Stimulated activated CD4-positive, alpha-beta T cell treated with anti-CD3 and anti-CD28 coated beads, TNF-alpha, amount 100 ng/mL, for 4 hours (primary cell): ENCODE measurements around the gene CTIF.

Experiments
- DNase-seq, 3 experiments: peaks; one replicate each; pipeline ENCODE4 v3.0.0-alpha.2; 2020; ENCODE audit warnings: low read depth in 3 of 3

The CTIF gene

GRCh38 chr18:48728204-48728833 is 189.5 kb downstream of the CTIF start:
- DNase-seq, result no peak

GRCh38 chr18:48729404-48729803 is 190.6 kb downstream of the CTIF start:
- no peak for DNase-seq

GRCh38 chr18:48730010-48730409 is 191.2 kb downstream of the CTIF start:
- DNase-seq, result no peak

- DNase-seq, result no peak
Measured at GRCh38 chr18:48732767-48733424, 194.1 kb downstream of the CTIF start.

GRCh38 chr18:48733643-48734253 is 194.9 kb downstream of the CTIF start:
- no peak for DNase-seq

GRCh38 chr18:48734460-48734859 is 195.6 kb downstream of the CTIF start:
- no peak for DNase-seq

- no peak for DNase-seq
Measured at GRCh38 chr18:48735080-48735676, 196.3 kb downstream of the CTIF start.

GRCh38 chr18:48735681-48736255 is 196.9 kb downstream of the CTIF start:
- DNase-seq, result no peak

- DNase-seq, result no peak
Measured at GRCh38 chr18:48736321-48737260, 197.8 kb downstream of the CTIF start.

GRCh38 chr18:48739266-48740067 is 200.6 kb downstream of the CTIF start:
- DNase-seq, result no peak

- DNase-seq, result no peak
Measured at GRCh38 chr18:48740068-48740440, 201.2 kb downstream of the CTIF start.

- DNase-seq, result no peak
Measured at GRCh38 chr18:48740851-48741485, 202.1 kb downstream of the CTIF start.

GRCh38 chr18:48741866-48742265 is 203.0 kb downstream of the CTIF start:
- no peak for DNase-seq

- no peak for DNase-seq
Measured at GRCh38 chr18:48742304-48742703, 203.5 kb downstream of the CTIF start.

GRCh38 chr18:48742706-48743475 is 204.1 kb downstream of the CTIF start:
- no peak for DNase-seq

- no peak for DNase-seq
Measured at GRCh38 chr18:48743886-48744285, 205.1 kb downstream of the CTIF start.

GRCh38 chr18:48745293-48745692 is 206.5 kb downstream of the CTIF start:
- DNase-seq, result no peak

- no peak for DNase-seq
Measured at GRCh38 chr18:48749768-48750167, 210.9 kb downstream of the CTIF start.

- no peak for DNase-seq
Measured at GRCh38 chr18:48750485-48751175, 211.8 kb downstream of the CTIF start.
